ENCODE results near the gene CMTM3. TPM values are rescaled to one million over a fixed set of nuclear protein-coding genes. Genes with fewer than 3 reads are reported as not detected.

The CMTM3 gene
- total RNA-seq, 1 donor from 2014 or later = 42.6 TPM

DNA sequence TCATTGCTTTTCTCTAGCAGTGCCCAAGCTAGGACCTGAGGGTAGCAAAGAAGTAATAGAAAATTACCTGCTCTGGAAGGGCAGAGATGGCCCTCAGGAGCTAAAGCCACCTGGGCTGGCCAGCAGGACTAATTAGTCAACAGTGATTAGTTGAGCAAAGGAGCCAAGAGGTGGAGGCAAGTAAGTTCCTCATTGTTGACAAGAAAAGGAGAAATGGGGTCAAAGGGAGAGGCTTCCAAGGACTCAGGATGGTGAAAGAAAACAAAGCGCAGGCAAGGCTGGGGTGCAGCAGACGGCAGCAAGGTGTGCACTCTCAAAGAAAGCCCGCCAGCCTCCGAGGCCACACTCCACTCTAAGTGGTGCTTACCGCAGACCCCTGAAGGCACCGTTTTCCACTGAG is 47.5 kb downstream of the CMTM3 start:
- no peaks in the 10 kb centered on the region for H3K27me3 ChIP-seq
- H3K27ac ChIP-seq = no peak overlapping the region
- H3K9me3 ChIP-seq = no peaks in the 10 kb centered on the region
- intact Hi-C loops (cut with DNase I) = loop anchor here (1.0 kb wide), 1 partner anchor 44 kb away; no protein-coding TSS in a partner anchor
- no peak overlapping the region for H3K4me3 ChIP-seq
- no peak for DNase-seq (ENCODE audit: low spot score in 2 of 2)
- H3K4me1 ChIP-seq = no peaks in the 10 kb centered on the region
- TF ChIP-seq, protein P1, sequence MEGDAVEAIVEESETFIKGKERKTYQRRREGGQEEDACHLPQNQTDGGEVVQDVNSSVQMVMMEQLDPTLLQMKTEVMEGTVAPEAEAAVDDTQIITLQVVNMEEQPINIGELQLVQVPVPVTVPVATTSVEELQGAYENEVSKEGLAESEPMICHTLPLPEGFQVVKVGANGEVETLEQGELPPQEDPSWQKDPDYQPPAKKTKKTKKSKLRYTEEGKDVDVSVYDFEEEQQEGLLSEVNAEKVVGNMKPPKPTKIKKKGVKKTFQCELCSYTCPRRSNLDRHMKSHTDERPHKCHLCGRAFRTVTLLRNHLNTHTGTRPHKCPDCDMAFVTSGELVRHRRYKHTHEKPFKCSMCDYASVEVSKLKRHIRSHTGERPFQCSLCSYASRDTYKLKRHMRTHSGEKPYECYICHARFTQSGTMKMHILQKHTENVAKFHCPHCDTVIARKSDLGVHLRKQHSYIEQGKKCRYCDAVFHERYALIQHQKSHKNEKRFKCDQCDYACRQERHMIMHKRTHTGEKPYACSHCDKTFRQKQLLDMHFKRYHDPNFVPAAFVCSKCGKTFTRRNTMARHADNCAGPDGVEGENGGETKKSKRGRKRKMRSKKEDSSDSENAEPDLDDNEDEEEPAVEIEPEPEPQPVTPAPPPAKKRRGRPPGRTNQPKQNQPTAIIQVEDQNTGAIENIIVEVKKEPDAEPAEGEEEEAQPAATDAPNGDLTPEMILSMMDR (IDR thresholded peaks at IDR 0.05) = no peak
- no peaks in the 10 kb centered on the region for H3K36me3 ChIP-seq

DNA sequence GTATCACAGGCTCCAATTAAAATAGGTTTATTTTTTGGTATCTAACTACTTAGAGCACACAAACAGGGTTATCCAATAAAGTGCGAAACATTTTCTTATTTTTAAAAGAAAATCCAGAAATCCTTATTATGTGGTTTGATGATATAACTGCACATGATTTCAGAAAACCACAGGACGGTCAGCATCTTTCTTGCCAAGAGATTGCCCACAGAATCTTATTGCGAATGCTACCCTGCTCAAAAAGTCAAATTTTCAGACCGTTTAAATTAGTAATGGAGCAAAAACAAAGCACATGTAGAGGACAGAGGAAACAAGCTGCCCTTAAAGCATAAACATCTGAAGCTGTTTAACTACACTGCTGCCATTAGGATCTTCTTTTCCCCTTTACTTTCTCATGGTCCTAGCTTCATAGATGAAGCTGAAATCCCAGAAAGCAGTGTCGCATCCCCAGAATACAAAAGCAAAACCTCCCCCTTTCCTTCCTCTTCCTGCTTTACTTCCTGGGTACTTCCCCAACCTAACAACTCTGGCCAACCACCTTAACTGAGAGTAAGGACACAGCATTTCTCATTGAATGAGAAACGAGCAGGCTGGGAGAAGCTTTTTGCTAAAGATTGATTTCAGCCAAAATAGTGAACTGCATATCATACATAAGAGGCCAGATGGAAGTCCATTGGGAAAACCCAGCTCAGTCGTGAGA is 48.3 kb downstream of the CMTM3 start:
- H3K4me1 ChIP-seq = no peaks in the 10 kb centered on the region
- H3K27ac ChIP-seq = no peak overlapping the region
- DNase-seq (ENCODE audit: low spot score in 2 of 2) = no peak
- H3K4me3 ChIP-seq = no peak overlapping the region
- no peaks in the 10 kb centered on the region for H3K27me3 ChIP-seq
- H3K9me3 ChIP-seq = no peaks in the 10 kb centered on the region
- H3K36me3 ChIP-seq = no peaks in the 10 kb centered on the region
- TF ChIP-seq, protein P1 (IDR thresholded peaks at IDR 0.05) = no peak
- intact Hi-C loops (cut with DNase I) = no loop called here

DNA sequence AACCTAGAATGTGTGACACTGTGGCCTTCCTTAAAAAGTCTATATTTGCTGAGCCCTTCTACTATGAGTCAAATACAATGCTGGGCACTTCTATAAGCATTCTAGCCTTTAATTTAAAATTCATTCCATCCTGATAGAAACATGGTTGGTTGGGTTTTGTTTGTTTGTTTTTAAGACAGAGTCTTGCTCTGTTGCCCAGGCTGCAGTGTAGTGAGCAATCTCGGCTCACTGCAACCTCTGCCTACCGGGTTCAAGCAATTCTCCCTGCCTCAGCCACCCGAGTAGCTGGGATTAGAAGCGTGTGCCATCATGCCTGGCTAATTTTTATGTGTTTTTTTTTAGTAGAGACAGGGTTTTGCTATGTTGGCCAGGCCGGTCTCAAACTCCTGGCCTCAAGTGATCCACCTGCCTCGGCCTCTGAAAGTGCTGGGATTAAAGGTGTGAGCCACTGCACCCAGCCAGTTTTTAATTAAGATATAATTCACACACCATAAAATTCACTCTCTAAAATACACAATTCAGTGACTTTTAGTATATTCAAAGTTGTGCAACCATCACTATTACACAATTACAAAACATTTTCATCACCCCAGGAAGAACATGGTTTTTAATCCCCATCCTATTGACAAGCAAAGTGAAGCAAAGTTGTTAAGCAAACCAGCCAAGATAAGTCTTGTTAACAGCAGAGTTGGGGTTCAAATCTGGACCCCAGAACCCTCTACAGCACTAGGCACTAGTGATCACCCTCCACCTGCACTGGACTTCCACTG is 49.3 kb downstream of the CMTM3 start:
- TF ChIP-seq, protein P1 (IDR thresholded peaks at IDR 0.05) = no peak
- no peak for DNase-seq (ENCODE audit: low spot score in 2 of 2)
- Histone ChIP-seq H3K27ac (no peak overlapping the region), H3K4me3 (no peak overlapping the region), H3K36me3 (no peaks in the 10 kb centered on the region), H3K27me3 (no peaks in the 10 kb centered on the region), H3K4me1 (no peaks in the 10 kb centered on the region), H3K9me3 (no peaks in the 10 kb centered on the region)
- intact Hi-C loops (cut with DNase I) = no loop called here

DNA sequence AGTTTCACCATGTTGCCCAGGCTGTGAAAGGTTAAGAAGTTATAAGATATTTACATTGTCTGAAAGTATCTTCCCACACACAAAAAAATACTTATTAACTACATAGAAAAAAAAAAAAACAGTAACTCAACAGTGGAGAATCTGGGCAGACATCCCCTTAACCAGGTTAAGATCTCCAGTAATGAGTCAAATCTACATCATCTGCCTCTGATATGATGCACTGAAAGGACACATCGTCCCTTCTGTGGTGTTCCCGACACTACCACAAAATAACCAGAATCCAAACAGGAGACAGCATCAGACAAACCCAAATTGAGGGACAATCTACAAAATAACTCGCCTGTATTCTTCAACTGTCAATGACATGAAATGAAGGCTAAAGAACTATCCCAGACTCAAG is 52.0 kb downstream of the CMTM3 start:
- Histone ChIP-seq H3K36me3 (no peaks in the 10 kb centered on the region), H3K9me3 (no peaks in the 10 kb centered on the region), H3K27me3 (no peaks in the 10 kb centered on the region), H3K27ac (no peak overlapping the region), H3K4me3 (no peak overlapping the region), H3K4me1 (peaks cover 0 to 3% of the 10 kb centered on the region in 2 donors)
- DNase-seq (ENCODE audit: low spot score in 2 of 2) = no peak
- TF ChIP-seq, protein P1 (IDR thresholded peaks at IDR 0.05) = no peak
- intact Hi-C loops (cut with DNase I) = no loop called here

DNA sequence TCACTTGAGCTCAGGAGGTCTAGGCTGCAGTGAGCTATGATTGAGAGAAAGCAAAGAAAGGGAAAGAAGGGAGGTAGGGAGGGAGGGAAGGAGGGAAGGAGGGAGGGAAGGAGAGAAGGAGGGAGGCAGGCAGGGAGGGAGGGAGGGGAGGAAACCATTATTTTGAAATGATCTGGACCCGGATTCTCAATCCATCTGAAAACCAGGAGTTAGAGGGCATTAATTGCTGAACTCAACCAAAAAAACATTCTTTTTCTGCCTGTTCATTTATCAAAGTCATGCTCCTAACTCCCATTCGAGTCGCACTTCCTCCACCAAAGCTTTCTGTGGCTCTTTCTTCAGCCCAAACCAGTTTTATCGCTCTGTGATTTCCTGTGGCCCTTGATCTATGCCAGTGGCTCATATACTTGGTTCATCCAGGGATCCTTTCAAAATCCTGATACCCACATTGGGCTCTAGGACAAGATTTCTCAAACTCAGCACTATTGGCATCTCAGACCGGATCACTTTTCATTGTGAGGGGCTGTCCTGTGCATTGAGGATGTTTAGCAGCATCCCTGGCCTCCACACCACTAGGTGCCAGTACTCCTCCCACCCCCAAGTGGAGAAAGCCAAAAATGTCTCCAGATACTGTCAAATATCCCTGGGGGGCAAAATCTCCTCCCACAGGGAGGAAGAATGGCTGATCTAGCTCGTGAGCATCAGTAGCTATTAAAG is 53.8 kb downstream of the CMTM3 start:
- H3K27me3 ChIP-seq = no peaks in the 10 kb centered on the region
- no peaks in the 10 kb centered on the region for H3K9me3 ChIP-seq
- no peak overlapping the region for H3K4me3 ChIP-seq
- intact Hi-C loops (cut with DNase I) = no loop called here
- DNase-seq (ENCODE audit: low spot score in 2 of 2) = no peak
- H3K4me1 ChIP-seq = peaks cover 0 to 3% of the 10 kb centered on the region in 2 donors
- no peak overlapping the region for H3K27ac ChIP-seq
- H3K36me3 ChIP-seq = no peaks in the 10 kb centered on the region
- TF ChIP-seq, protein P1 (IDR thresholded peaks at IDR 0.05) = no peak

All from ascending aorta (tissue), 2 donors.